Astrocyte of the cerebellum (primary cell): ENCODE measurements around the gene DNAJC19.

ENCODE experiments used
- DNase-seq: peaks from one replicate; pipeline ENCODE4 v3.0.0-alpha.2; 2011; ENCODE audit warnings: low read depth
- H3K4me3 ChIP-seq: 2 replicates; pipeline ENCODE4 v1.5.1; 2011; ENCODE audit warnings: mild to moderate bottlenecking, low read depth, low read length, moderate library complexity
- in situ Hi-C: cut with HindIII; loops from 2 replicates; pipeline ENCODE4 v1.10.0; 2017; ENCODE audit warnings: low sequenced_read_pairs
- TF ChIP-seq, protein P1 (sequence below): IDR thresholded peaks from 2 replicates; pipeline ENCODE4 v1.5.1; 2012; ENCODE audit warnings: low read length, low read depth, moderate library complexity, mild to moderate bottlenecking; ENCODE audit errors: missing control alignments

The DNAJC19 gene

DNA sequence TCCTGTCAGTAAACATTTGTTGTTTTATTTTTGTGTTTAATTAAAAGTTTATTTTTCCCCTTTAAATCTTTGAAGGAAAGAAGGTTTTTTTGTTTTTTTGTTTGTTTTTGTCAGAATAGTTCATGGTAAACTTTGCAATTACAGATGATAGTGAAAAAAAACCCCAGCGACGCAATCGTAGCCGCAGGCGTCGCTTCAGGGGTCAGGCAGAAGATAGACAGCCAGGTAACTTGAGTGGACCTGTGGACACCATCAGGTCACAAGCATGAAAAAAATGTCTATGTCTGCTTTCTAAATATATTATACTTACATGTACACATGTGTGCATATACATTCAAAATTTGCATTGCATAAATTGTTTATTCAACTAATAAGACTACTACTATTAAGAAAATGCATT lies 18.6 kb downstream of the DNAJC19 start:
- TF ChIP-seq, protein P1, sequence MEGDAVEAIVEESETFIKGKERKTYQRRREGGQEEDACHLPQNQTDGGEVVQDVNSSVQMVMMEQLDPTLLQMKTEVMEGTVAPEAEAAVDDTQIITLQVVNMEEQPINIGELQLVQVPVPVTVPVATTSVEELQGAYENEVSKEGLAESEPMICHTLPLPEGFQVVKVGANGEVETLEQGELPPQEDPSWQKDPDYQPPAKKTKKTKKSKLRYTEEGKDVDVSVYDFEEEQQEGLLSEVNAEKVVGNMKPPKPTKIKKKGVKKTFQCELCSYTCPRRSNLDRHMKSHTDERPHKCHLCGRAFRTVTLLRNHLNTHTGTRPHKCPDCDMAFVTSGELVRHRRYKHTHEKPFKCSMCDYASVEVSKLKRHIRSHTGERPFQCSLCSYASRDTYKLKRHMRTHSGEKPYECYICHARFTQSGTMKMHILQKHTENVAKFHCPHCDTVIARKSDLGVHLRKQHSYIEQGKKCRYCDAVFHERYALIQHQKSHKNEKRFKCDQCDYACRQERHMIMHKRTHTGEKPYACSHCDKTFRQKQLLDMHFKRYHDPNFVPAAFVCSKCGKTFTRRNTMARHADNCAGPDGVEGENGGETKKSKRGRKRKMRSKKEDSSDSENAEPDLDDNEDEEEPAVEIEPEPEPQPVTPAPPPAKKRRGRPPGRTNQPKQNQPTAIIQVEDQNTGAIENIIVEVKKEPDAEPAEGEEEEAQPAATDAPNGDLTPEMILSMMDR = no peak
- H3K4me3 ChIP-seq = no peak overlapping the region
- no peak for DNase-seq
- in situ Hi-C loops = no loop called here

DNA sequence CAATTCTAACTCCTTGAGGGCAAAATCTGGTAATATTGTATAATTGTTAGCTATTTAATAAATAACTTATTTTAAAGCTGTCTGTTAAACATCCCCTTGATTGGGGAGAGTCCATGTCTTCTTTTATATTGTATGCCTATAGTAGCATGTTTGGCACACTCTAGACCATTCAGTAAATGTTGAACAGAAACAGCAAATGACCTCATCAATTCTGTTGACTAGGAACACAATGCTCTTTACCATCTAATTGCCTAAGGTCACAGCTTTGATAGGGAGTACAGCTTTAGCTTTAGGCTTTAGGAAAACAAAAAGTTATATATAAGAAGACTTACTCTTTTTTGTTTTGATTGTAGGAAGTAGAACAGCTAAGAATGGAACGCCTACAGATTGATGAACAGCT lies 27.0 kb downstream of the DNAJC19 start:
- no peak overlapping the region for H3K4me3 ChIP-seq
- TF ChIP-seq, protein P1 = no peak
- in situ Hi-C loops = no loop called here
- no peak for DNase-seq

DNA sequence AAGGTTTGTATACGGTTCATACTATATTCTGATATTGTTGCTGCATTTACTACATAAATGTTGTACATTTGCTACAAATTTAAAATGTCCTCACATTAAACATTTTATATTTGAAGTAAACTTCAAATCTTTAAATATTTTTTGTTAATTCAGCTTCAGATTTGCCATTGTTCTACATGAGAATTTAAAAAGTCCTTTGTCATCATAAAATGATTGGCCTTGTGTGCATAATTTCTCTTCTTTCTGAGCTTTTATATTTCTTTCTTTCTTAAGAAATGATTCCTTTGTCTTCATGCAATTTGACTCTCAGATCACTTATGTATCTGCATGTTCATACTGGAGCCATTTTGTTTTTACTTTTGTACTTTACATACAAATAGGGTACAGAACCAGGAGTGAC lies 28.0 kb downstream of the DNAJC19 start:
- no peak overlapping the region for H3K4me3 ChIP-seq
- TF ChIP-seq, protein P1 = no peak
- DNase-seq = no peak
- in situ Hi-C loops = no loop called here

DNA sequence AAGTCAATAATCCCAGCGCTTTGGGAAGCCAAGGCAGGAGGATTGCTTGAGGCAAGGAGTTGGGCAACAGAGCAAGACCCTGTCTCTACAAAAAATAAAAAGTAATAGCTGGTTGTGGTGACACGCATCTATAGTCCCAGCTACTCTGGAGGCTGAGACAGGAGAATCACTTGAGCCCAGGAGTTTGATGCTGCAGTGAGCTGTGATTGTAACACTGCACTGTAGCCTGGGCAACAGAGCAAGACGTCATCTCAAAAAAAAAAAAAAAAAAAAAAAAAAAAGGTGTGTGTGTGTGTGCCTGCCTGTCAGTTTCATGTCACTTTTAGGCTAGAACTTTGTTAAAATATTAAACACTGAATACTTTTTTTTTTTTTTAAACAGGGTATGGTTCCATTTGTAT lies 28.4 kb downstream of the DNAJC19 start:
- in situ Hi-C loops = no loop called here
- TF ChIP-seq, protein P1 = no peak
- H3K4me3 ChIP-seq = no peak overlapping the region
- no peak for DNase-seq

DNA sequence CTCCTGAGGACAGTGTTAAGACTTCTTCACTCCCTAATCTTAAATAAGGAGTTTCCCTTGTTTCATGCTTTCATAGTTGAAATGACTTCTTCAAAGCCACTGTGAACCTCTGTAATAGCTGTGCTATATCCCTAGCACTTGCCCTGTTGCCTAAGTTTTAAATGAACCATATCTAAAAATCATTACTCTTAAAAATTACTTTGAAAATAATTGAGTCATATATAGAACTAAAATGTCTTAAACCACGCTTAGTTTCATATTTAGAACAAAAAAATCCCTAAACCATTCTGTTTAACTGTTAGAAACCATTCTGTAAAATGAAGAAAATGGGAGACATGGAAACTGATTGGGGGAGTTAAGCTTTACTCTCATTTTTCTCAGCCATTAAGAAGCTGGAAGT lies 29.8 kb downstream of the DNAJC19 start:
- H3K4me3 ChIP-seq = no peak overlapping the region
- in situ Hi-C loops = no loop called here
- TF ChIP-seq, protein P1 = no peak
- no peak for DNase-seq

DNA sequence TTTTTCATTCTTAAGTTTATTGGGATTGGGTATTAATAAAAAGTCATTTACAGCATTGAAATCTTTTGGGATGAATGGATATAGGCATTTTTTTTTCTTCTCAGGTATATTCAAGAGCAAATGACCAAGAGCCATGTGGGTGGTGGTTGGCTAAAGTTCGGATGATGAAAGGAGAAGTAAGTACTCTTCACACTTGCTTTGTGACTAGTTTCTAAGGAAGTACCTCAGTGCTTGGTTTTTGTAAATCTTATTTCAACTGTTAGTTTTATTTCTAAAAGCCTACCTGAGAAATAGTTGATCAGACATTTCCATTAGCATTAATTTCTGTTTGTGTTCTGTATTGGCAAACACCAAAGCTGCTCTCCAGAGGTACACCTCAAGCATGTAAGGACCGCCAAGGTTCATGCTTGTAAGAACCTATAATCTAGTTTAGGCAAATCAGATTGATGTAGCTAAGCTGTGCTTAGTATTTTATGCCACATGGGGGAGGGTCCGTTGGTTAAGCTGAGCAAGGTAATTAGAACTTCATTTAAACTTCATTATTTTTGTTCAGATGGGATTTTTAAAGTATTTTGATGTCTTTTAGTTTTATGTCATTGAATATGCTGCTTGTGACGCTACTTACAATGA lies 41.7 kb downstream of the DNAJC19 start:
- TF ChIP-seq, protein P1 = no peak
- in situ Hi-C loops = no loop called here
- no peak overlapping the region for H3K4me3 ChIP-seq
- no peak for DNase-seq
